ENCODE data around the gene FOXI3. TPM values are rescaled to one million over a fixed set of nuclear protein-coding genes. Genes with fewer than 3 reads are reported as not detected.

Gene FOXI3
- total and polyA plus RNA-seq, 5 donors from 2014 or later = not detected

DNA sequence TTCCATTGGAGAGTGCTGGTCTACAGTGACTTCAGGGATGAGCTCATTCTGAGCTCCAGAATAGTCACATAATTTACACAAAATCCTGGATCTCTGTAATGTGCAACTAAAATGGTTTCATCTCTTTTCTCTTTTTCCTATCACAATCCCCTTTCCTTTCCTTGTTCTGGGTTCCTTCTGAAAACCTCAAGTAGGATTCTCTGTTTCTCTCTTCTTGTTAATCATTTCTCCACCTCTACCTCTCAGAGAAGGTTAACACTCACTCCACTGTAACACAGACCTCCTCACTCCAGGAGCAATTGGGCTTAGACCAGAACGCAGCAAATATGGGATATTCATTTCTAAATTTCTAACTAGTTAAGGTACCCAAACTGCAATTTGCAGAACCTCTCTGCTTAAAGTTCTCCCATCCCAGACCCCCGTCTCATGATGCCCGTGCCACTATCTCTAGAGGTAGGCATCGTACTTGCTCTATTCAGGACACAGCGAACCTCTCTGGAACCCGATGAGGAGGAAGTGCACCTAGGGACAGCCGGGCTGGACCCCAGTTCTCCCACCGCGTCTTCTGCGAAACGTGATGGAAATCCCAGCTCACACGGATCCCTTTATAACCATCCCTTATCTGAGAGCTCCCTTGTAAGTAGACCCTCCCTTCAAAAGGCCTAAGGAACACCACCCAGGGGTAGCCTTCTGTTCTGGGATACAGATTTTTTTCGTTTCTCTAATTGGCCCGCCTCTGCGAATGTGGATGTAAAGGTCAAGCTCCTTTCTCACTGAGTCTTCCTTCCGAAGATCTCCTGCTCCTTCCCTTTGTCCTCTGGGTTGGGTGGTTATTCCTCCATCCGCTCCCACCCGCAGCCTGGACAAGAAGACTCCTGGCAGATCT lies 1.3 kb downstream of the FOXI3 start:
- peaks cover 0 to 3% (median 0%) of the 10 kb centered on the region in 7 donors for H3K9me3 Mint-ChIP-seq
- Histone ChIP-seq H3K4me1 (ENCODE audit: control insufficient read depth, insufficient read depth, low read length, poor library complexity, severe bottlenecking) (peaks cover 10% of the 10 kb centered on the region), H3K9me3 (ENCODE audit: control insufficient read depth in 2 of 2, low read length in 2 of 2) (peaks cover 0 to 4% of the 10 kb centered on the region in 2 experiments), H3K27ac (ENCODE audit: insufficient read depth, low read length, poor library complexity, severe bottlenecking) (no peak overlapping the region), H3K27me3 (ENCODE audit: control insufficient read depth, insufficient read depth, low read length) (peaks cover 41% of the 10 kb centered on the region), H3K36me3 (ENCODE audit: control insufficient read depth, insufficient read depth, low read length) (no peaks in the 10 kb centered on the region), H3K4me3 (ENCODE audit: low read depth, low read length) (no peak overlapping the region)
- peak overlapping the region; percentile 46 to 88 (median 73) for H3K4me3 Mint-ChIP-seq
- peaks cover 66% of the 10 kb centered on the region for H3K27me3 Mint-ChIP-seq
- peaks cover 2 to 15% (median 7%) of the 10 kb centered on the region in 4 donors for H3K4me1 Mint-ChIP-seq
- no peak overlapping the region for H3K27ac Mint-ChIP-seq
- DNase-seq (no peak), ATAC-seq (ENCODE audit: low read depth in 2 of 2) (no peak)
- no peaks in the 10 kb centered on the region for H3K36me3 Mint-ChIP-seq

DNA sequence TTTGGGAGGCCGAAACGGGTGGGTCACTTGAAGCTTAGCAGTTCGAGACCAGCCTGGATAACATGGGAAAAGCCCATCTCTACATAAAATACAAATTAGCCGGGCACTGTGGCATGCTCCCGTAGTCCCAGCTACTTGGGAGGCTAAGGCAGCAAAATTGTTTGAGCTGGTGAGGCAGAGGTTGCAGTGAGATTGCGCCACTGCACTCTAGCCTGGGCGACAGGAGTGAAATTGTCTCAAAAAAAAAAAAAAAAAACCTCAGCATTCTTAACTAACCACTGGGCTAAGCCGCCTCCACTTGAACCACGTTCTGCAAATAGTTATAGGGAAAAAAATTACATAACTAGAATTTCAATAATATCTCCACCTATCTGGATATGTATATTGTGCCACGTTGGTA lies 2.3 kb downstream of the FOXI3 start:
- DNase-seq = no peak
- no peaks in the 10 kb centered on the region for H3K36me3 Mint-ChIP-seq
- peaks cover 10% of the 10 kb centered on the region for H3K4me1 ChIP-seq (ENCODE audit: control insufficient read depth, insufficient read depth, low read length, poor library complexity, severe bottlenecking)
- peaks cover 0 to 3% (median 0%) of the 10 kb centered on the region in 7 donors for H3K9me3 Mint-ChIP-seq
- ATAC-seq (ENCODE audit: low read depth in 2 of 2) = no peak
- H3K27ac ChIP-seq (ENCODE audit: insufficient read depth, low read length, poor library complexity, severe bottlenecking) = no peak overlapping the region
- H3K9me3 ChIP-seq (ENCODE audit: control insufficient read depth in 2 of 2, low read length in 2 of 2) = peaks cover 0 to 4% of the 10 kb centered on the region in 2 experiments
- no peak overlapping the region for H3K4me3 ChIP-seq (ENCODE audit: low read depth, low read length)
- H3K27ac Mint-ChIP-seq = no peak overlapping the region
- no peaks in the 10 kb centered on the region for H3K36me3 ChIP-seq (ENCODE audit: control insufficient read depth, insufficient read depth, low read length)
- H3K4me3 Mint-ChIP-seq = peak overlapping the region in 1 of 4 donors; percentile 62
- H3K27me3 ChIP-seq (ENCODE audit: control insufficient read depth, insufficient read depth, low read length) = peaks cover 43% of the 10 kb centered on the region
- H3K4me1 Mint-ChIP-seq = peaks cover 2 to 15% (median 7%) of the 10 kb centered on the region in 4 donors
- peaks cover 56% of the 10 kb centered on the region for H3K27me3 Mint-ChIP-seq

DNA sequence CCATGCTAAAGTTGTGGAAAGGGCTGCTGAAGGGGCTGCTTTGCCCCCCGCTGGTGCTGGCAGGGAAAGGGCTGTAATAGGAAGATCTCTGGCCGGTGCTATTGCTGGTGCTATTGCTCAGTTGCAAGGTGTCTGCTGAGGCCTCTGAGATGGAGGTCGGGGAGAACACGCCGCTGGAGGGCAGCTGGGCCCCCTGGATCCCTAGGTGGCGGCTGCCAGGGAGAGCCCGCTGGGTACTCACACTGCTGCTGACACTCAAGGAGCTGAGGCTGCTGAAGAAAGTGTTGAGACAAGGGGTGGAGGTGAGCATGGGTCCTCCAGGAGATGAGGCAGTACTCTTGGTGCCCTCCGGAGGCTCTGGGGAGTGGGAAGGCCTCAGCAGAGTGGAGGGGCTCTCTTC lies 4.2 kb downstream of the FOXI3 start:
- H3K27me3 ChIP-seq (ENCODE audit: control insufficient read depth, insufficient read depth, low read length) = peaks cover 35% of the 10 kb centered on the region
- Mint-ChIP-seq H3K36me3 (no peaks in the 10 kb centered on the region), H3K27me3 (peaks cover 49% of the 10 kb centered on the region), H3K9me3 (peaks cover 0 to 3% (median 0%) of the 10 kb centered on the region in 7 donors), H3K27ac (no peak overlapping the region), H3K4me3 (no peak overlapping the region), H3K4me1 (peaks cover 2 to 13% (median 5%) of the 10 kb centered on the region in 4 donors)
- no peak for ATAC-seq (ENCODE audit: low read depth in 2 of 2)
- peaks cover 8% of the 10 kb centered on the region for H3K4me1 ChIP-seq (ENCODE audit: control insufficient read depth, insufficient read depth, low read length, poor library complexity, severe bottlenecking)
- H3K9me3 ChIP-seq (ENCODE audit: control insufficient read depth in 2 of 2, low read length in 2 of 2) = no peaks in the 10 kb centered on the region
- no peak overlapping the region for H3K27ac ChIP-seq (ENCODE audit: insufficient read depth, low read length, poor library complexity, severe bottlenecking)
- no peak for DNase-seq
- no peak overlapping the region for H3K4me3 ChIP-seq (ENCODE audit: low read depth, low read length)
- no peaks in the 10 kb centered on the region for H3K36me3 ChIP-seq (ENCODE audit: control insufficient read depth, insufficient read depth, low read length)

DNA sequence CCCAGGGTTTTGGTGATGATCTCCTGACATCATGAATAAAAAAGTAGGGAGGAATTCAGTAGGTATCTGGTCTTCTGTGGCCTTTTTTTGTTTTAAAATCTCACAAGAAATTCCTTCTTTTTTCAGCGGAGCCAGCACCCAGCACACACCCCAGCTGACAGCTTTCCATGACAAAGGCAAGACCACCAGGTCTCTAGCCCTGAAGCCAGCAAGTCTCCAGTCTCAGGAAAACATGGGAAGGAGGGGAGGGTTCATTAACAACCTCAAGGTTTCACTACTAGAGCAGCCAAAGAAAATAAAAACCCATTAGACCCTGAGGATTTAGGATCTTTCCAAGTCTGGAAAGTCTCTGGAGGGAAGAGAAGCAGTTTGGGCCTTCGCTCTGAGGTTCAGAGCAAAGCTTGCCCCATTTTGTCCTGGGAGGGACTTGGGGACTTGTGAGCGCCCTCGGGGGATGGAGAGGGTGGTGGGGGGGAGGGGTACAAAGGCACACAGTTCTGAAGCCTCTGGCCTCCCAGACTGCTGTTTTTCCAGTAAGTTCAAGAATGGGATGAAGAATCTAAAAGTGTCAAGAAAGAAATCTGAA lies 9.0 kb downstream of the FOXI3 start:
- H3K9me3 Mint-ChIP-seq = peaks cover 0 to 2% (median 0%) of the 10 kb centered on the region in 7 donors
- DNase-seq = no peak

DNA sequence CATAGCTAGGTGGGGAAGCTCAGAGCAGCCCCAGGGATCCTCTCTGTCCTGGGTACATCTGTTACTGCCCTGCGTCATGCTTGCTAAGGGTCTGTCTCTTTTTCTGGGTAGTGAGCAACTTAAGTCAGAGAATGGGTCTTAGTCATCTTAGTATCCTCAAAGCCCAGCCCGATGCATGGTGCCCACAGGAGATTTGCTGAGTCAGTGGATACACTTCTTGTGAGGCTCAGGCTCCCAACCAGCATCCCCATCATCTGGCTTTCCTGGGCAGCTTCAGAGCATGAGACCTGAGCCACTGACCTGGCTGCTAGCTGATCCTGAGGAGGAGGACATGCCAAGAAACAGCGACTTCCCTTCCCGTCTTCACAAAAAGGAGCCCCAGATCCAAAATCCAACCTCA lies 10.0 kb downstream of the FOXI3 start:
- ATAC-seq (ENCODE audit: low read depth in 2 of 2) (no peak), DNase-seq (no peak)
- H3K9me3 Mint-ChIP-seq = peaks cover 0 to 2% (median 0%) of the 10 kb centered on the region in 7 donors
- no peaks in the 10 kb centered on the region for H3K9me3 ChIP-seq (ENCODE audit: control insufficient read depth in 2 of 2, low read length in 2 of 2)
- no peaks in the 10 kb centered on the region for H3K4me1 Mint-ChIP-seq
- no peak overlapping the region for H3K27ac Mint-ChIP-seq
- H3K27ac ChIP-seq (ENCODE audit: insufficient read depth, low read length, poor library complexity, severe bottlenecking) = no peak overlapping the region
- peaks cover 26% of the 10 kb centered on the region for H3K27me3 Mint-ChIP-seq
- no peaks in the 10 kb centered on the region for H3K4me1 ChIP-seq (ENCODE audit: control insufficient read depth, insufficient read depth, low read length, poor library complexity, severe bottlenecking)
- no peaks in the 10 kb centered on the region for H3K36me3 Mint-ChIP-seq
- no peaks in the 10 kb centered on the region for H3K36me3 ChIP-seq (ENCODE audit: control insufficient read depth, insufficient read depth, low read length)
- H3K27me3 ChIP-seq (ENCODE audit: control insufficient read depth, insufficient read depth, low read length) = peaks cover 3% of the 10 kb centered on the region
- no peak overlapping the region for H3K4me3 ChIP-seq (ENCODE audit: low read depth, low read length)
- no peak overlapping the region for H3K4me3 Mint-ChIP-seq

More for the DNA sequence above, 9.0 kb downstream of the FOXI3 start:
- H3K27me3 Mint-ChIP-seq = peaks cover 31% of the 10 kb centered on the region
- no peaks in the 10 kb centered on the region for H3K4me1 Mint-ChIP-seq
- H3K4me3 Mint-ChIP-seq = no peak overlapping the region
- H3K4me1 ChIP-seq (ENCODE audit: control insufficient read depth, insufficient read depth, low read length, poor library complexity, severe bottlenecking) = no peaks in the 10 kb centered on the region
- H3K36me3 Mint-ChIP-seq = no peaks in the 10 kb centered on the region
- H3K9me3 ChIP-seq (ENCODE audit: control insufficient read depth in 2 of 2, low read length in 2 of 2) = no peaks in the 10 kb centered on the region
- peaks cover 6% of the 10 kb centered on the region for H3K27me3 ChIP-seq (ENCODE audit: control insufficient read depth, insufficient read depth, low read length)
- no peak overlapping the region for H3K4me3 ChIP-seq (ENCODE audit: low read depth, low read length)
- no peaks in the 10 kb centered on the region for H3K36me3 ChIP-seq (ENCODE audit: control insufficient read depth, insufficient read depth, low read length)
- no peak overlapping the region for H3K27ac Mint-ChIP-seq
- no peak for ATAC-seq (ENCODE audit: low read depth in 2 of 2)
- H3K27ac ChIP-seq (ENCODE audit: insufficient read depth, low read length, poor library complexity, severe bottlenecking) = no peak overlapping the region

DNA sequence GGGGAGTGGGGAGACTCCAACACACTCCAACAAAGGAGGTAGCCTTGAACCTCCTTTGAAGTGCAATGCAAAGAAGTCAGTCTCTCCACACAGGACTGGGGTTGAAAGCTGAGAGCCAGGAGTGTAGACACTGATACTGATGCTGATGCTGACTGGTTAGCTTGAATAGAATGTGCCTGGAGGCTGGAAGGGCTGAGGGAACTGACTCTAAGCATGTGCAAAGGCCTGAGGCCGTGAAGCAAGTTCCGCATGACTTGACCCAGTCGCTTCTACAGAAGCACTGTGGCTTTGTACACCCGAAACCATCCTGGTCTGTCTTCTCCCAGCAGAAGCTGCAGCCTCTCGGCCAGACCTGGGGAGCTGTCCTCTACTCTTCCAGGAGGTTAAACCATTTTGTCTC lies 10.4 kb downstream of the FOXI3 start:
- Mint-ChIP-seq H3K9me3 (peaks cover 0 to 2% (median 0%) of the 10 kb centered on the region in 7 donors), H3K4me1 (no peaks in the 10 kb centered on the region), H3K36me3 (no peaks in the 10 kb centered on the region), H3K4me3 (no peak overlapping the region), H3K27ac (no peak overlapping the region), H3K27me3 (peaks cover 28% of the 10 kb centered on the region)
- H3K4me1 ChIP-seq (ENCODE audit: control insufficient read depth, insufficient read depth, low read length, poor library complexity, severe bottlenecking) = no peaks in the 10 kb centered on the region
- ATAC-seq (ENCODE audit: low read depth in 2 of 2) = no peak
- no peaks in the 10 kb centered on the region for H3K36me3 ChIP-seq (ENCODE audit: control insufficient read depth, insufficient read depth, low read length)
- no peak for DNase-seq
- H3K27ac ChIP-seq (ENCODE audit: insufficient read depth, low read length, poor library complexity, severe bottlenecking) = no peak overlapping the region
- H3K27me3 ChIP-seq (ENCODE audit: control insufficient read depth, insufficient read depth, low read length) = peaks cover 3% of the 10 kb centered on the region
- H3K4me3 ChIP-seq (ENCODE audit: low read depth, low read length) = no peak overlapping the region
- no peaks in the 10 kb centered on the region for H3K9me3 ChIP-seq (ENCODE audit: control insufficient read depth in 2 of 2, low read length in 2 of 2)

DNA sequence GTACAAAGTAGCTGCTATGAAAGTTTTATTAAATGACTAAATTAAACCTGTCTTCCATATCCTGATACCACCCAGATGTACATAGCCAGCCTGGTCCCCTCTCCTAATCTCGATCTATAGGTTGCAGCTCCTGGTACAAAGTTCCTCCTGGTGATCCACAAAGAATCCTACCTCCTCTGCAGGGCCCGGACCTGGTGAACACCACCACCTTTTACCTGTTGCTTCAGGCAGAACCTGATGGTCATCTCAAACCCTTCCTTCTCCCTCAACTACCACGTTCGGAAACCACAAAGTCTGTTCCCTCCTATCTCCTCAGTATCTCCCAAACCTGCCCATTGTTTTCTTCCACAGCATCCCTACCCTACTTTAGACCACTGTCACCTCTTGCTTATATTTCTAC lies 15.5 kb downstream of the FOXI3 start:
- peaks cover 0 to 4% (median 1%) of the 10 kb centered on the region in 7 donors for H3K9me3 Mint-ChIP-seq
- H3K27me3 ChIP-seq (ENCODE audit: control insufficient read depth, insufficient read depth, low read length) = no peaks in the 10 kb centered on the region
- peaks cover 27% of the 10 kb centered on the region for H3K27me3 Mint-ChIP-seq

More for the DNA sequence above, 15.5 kb downstream of the FOXI3 start:
- H3K27ac Mint-ChIP-seq = no peak overlapping the region
- H3K4me1 Mint-ChIP-seq = no peaks in the 10 kb centered on the region
- H3K4me3 Mint-ChIP-seq = no peak overlapping the region
- Histone ChIP-seq H3K4me1 (ENCODE audit: control insufficient read depth, insufficient read depth, low read length, poor library complexity, severe bottlenecking) (no peaks in the 10 kb centered on the region), H3K27ac (ENCODE audit: insufficient read depth, low read length, poor library complexity, severe bottlenecking) (no peak overlapping the region), H3K36me3 (ENCODE audit: control insufficient read depth, insufficient read depth, low read length) (no peaks in the 10 kb centered on the region), H3K4me3 (ENCODE audit: low read depth, low read length) (no peak overlapping the region), H3K9me3 (ENCODE audit: control insufficient read depth in 2 of 2, low read length in 2 of 2) (no peaks in the 10 kb centered on the region)
- ATAC-seq (ENCODE audit: low read depth in 2 of 2) = no peak
- H3K36me3 Mint-ChIP-seq = no peaks in the 10 kb centered on the region
- no peak for DNase-seq
